NK-92 (cell line): ENCODE data around the gene TPST1.

Experiments used
- DNase-seq: peaks from one replicate; lab custom pipeline; 2025; ENCODE audit not compliant: unreplicated experiment; lab: John Stamatoyannopoulos, UW

Gene TPST1

DNA sequence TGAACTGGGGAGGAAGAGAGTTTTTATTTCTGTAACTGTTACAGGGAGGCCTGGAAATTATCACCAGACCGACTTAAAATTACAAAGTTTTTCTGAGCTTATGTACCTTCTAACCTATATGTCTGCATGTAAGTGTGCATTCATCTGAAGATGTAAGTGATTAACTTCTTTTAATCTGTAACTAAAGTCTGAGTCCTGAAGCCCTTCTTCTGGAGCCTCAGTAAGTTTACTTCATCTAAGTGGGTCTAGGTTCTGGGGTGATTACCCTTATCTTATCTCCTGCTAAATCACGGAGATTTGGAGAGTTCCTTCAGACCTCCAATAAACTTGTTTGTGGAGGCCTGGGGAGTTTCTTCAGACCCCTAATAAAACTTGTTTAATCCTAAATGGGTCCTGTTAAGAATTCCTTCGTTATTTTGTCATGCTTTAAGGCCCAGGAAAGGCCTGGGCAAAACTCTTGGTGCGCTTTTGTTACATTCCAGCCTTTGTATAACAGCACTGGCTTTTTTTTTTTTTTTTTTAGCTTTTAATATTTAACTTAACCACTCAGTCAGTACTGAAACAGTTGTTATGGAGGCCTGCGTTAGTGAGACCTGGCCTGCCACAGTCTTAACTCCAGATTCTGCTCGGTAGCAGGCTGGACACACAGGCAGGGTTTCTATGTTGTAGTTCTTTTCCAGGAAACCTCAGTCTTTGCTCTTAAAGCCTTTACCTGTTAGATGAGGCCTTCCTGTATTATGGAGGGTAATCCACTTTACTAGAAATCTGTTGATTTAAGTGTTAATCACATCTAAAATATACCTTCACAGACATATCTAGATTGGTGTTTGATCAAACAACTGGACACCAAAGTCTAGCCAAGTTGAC lies 33.0 kb downstream of the TPST1 start:
- DNase-seq = no peak

DNA sequence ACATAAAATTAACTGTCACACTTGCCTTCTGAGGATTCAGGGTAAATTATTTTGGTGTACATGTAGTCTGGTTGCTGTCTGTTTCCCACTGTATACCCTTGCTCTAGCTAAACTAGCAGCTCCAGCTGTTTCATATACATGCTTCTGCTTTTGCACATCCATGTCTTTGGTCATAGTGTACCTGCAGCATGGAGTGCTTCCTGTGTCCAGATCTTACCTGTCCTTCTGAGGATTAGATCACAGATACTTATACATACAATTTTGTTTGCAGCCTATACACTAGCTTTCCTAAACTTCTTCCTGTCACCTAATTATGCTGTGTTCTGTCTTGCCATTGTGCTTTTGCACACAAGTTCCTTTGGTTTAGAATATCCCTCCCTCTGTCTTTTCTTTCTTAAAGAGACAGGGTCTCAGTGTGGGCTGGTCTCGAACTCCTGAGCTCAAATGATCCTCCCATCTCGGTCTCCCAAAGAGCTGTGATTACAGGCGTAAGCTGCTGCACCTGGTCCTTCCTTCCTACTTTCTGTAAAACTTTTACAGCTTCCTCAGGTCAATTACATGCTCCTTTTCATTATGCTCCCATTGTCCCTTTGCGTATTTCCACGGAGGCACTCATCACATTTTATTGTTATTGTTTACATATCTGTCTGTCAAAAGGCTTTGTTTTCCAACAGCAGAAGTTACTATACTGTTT lies 33.8 kb downstream of the TPST1 start:
- DNase-seq = no peak

DNA sequence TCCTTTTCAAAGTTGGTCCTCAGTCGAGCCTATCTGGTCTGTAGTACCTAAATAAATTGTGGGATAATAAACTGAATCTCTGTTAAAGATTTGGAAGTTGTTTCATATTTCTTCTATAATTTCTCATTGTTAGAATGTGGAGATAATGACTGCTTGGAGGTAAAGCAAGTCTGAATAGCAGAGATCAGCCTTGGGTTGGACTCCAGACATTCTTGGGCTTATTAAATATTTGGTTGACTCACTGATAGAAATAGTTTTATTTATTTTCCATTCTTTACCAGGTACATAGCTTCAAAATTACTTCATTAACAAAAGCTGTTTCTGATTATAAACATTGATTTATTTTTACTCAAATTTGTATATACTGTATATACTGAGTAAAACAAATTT lies 34.3 kb downstream of the TPST1 start:
- DNase-seq = no peak

DNA sequence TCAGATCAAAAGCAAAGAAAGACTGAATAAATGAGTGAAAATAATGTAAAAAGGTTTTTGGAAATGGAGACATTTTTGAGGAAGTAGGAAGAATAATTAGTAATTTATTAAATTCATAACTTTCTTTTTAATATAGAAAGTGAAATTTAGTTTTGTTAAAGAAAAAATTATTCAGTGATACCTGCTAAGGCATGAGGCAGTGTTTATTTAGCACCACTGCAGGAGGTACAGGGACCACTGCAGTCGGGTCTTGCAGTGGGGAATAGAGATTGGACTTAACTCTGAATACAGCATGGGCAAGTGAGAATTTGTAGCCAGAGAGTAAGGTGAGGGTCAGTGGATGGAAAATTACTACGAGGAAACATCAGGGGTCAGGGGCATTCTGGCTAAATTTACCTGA lies 39.9 kb downstream of the TPST1 start:
- DNase-seq = no peak

DNA sequence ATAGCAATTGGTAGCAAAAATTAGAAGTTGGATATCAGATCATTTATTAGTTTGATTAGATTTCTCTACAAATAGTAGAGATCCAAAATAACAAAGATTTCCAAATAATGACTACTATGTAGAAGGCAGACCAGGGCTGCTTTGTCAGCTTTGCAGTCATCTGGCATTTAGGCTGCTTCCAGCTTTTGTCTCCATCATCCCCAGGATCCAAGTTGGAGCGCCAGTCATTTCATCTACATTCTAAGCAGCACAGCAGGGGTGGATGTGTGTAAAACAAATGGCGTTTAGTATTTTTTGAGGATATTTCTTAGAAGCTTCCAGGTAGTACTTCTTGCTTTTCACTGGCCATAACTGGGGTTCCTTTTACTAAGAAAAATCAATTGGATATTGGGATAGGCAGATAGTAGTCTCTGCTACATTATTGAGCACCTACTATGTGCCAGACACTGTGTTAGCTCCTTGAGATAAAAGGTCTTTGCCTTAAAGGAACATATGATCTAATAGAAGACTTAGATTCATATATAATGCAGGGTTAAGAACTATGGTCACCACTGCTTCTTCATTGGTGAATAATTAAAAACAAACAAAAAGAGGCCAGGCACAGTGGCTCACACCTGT lies 41.5 kb downstream of the TPST1 start:
- DNase-seq = no peak

DNA sequence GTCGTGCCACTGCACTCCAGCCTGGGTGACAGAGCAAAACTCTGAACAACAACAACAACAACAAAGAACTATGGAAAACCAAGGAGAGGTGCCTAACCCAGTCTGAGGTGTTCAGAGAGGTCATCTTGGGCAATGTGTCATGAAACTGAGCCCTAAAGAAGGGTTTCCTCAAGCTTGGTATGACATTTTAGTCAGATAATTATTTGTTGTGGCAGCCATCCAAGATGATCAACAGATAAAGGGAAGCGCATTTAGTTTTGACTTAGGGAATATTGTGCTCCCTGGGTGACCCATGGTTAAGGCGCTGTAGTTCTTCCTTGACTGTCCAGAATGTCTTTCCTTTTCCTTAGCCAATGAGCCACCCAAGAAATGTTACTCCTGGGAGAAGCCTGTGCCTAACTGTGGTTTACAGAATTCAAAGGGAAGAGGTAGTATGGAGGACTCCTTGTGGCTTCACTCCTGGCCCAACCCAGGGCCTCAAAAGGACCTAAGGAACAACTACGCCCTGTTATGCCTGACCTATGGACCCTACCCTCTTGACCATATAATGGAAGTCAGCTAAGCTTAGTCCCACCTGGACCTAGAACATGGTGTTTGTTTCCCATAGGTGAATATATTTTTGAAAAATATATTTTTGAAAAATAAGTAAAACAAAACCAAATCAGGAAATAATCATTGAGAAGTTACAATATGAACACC lies 42.4 kb downstream of the TPST1 start:
- no peak for DNase-seq

DNA sequence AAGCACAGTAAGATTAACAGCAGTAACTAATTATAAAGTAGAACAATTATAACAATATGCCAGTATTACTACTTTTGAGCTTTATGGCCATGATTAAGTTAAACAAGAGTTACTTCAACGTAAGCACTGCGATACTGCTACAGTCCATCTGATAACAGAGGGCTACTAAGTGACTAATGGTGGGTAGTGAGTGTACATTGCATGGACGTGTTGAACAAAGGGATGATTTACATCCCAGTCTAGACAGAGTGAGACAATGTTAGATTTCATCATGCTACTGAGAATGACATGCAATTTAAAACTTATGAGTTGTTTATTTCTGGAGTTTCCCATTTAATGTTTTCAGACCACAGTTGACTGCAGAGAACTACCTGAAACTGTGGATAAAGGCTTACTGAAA lies 45.6 kb downstream of the TPST1 start:
- DNase-seq = no peak

DNA sequence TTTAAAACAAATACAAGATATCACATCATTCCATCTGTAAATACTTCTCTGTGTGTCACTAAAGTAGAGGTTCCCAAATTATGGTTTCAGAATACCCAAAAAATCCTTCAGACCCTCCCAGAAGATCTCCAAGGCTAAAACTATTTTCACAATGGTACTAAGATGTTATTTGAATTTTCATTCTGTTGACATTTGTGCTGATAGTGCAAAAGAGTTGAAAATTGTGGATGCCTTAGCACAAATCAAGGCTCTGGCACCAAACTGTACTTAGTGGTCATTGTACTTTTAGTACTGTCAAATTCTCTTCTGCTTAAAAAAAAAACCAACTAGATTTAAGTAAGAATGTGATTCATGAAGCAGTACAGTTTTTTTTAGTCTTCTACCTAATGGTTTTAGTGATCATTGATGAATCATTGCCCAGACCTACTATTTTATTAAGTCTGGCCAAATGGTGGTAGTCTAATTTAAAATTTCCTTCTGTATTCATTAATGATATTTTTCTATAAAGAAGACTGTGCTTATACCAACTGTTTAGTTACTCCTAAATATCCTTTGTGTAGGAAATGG lies 50.5 kb downstream of the TPST1 start:
- DNase-seq = no peak

DNA sequence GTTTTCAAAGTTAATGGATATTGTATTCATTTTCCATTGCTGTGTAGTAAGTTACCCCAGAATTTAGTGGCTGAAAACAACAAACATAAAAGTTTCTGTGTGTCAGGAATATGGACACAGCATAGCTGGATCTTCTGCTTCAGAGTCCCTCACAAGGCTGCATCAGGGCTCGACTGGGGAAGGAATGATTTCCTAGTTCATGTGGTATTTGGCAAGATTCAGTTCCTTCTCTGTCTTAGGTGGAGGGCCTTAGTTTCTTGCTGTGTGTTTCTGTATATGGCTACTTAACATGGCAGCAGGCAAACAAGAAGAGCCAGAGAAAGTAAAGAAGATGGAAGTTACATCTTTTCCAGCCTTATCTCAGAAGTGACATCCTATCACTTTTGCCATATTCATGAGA lies 51.1 kb downstream of the TPST1 start:
- no peak for DNase-seq

DNA sequence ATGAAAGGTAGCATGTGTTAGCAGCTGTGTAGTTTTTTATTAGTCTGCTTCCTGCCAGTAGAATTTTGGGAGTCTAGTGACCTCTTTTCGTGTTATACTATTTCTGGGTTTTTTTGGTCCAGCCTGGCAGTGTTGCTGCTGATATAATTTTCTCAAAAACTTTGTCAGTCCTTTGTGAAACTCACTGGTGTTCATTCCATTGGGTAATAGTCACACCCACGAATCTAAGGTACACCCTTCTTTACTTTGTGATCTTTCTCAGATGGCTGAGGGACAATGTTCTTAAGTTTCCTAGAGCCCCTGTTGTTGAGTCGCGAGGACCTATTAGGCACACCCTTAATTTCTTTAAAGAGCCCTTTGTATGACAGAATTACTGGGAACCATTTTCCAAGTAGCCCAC lies 52.3 kb downstream of the TPST1 start:
- DNase-seq = no peak

DNA sequence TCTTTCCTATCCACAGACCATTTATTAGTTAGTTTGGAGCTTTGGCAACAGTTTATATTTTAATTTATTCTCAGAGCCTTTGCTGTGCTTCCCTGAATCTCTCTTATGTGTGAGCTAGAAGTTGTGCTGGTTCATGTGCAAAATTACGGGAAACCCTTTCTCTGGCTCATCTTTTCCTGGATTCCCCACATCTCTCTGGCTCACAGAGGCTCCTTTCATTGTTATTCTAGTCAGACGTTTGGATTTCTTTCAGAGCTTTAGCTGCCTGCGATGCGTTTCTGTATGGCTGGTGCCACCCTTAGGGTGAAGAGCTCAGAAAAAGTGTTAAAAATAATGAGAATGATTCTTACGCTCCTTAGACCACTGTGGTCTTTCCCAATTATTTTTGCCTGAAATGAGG lies 53.3 kb downstream of the TPST1 start:
- DNase-seq = no peak

DNA sequence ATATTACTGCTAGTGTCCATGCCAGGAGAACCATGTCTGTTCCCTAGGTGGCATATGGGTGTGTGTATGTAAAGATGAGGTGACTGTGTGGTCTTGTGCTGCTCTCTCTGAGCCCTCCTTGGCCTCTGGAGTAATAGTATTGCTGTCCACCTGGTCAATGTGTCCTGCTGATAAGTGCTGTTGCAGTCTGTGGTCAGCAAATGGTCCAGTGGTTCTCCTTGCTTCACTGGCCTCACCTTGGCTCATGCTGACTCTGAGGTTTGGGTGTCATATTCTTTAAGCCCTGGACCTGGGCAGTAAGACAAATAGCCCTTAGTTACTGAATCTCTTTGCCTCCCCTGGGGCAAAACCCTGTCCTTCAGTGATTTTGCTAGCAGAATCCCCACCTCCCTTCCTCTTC lies 56.8 kb downstream of the TPST1 start:
- no peak for DNase-seq

DNA sequence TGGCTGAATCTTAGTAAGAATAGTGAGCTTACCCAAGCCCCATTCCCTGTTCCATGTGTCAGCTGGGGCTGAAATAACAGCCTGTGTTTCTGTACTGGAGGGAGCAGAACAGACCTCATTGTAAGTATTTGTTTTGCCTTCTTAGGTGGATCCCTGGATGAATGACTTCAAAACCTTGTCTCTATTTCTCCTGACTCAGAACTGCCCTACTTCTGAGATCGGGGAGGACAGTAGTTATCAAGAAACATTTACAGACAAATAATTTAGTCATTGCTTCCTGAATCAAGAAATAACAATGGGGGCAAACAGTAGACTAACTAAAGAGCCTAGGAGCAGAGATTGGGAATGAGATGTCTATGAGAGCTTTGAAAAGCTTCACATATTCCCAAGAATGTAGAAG lies 58.8 kb downstream of the TPST1 start:
- no peak for DNase-seq

DNA sequence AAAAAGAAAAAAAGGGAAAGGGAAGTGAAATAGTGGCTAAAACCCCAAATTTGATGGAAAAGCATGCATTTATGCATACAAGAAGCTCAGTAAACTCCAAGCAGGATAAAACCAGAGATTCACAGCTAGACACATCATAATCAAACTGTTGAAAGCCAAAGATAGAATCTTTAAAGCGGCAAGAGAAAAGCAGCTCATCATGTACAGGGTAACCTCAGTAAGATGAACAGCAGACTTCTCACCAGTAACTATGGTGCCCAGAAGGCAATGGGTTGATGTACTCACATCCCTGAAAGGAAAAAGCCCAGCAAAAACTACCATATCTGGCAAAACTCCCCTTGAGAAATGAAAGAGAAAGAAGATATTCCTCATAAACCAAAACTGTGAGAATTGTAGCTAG lies 60.4 kb downstream of the TPST1 start:
- DNase-seq = no peak

DNA sequence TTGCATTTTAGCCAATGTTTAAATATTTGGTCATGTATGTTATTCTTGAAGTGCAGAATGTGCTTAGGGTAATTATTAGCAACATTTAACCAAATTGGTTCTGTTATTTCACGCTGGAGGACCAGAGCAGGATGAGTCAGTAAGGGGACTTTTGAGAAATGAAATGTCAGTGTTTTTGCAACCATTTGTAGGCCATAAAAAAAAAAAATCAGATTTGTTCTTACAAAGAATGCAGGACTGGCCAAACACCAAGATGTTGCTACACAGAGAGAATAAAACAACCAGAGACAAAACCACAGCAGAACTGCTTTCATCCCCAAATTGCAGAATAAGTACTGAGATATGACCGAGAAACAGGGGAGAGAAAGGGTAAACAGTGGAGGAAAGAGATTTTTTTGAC lies 62.1 kb downstream of the TPST1 start:
- DNase-seq = no peak

DNA sequence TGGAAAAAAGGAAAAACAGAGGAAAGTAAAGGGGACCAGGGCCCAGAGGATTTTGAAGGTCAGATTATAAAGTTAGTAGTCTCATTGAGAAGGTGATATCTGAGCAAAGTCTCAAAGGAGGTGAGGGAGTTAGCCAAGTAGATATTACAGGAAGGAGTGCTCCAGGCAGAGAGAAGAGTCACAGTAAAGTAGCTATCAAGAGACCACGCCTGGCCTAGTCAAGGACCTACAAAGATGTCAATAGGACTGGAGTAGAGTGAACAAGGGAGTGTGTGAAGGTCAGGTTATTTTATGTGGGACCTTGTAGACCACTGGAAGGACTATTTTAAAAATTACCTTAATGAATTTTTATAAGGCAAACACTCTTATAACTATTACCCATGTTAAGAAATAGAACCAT lies 64.8 kb downstream of the TPST1 start:
- no peak for DNase-seq

DNA sequence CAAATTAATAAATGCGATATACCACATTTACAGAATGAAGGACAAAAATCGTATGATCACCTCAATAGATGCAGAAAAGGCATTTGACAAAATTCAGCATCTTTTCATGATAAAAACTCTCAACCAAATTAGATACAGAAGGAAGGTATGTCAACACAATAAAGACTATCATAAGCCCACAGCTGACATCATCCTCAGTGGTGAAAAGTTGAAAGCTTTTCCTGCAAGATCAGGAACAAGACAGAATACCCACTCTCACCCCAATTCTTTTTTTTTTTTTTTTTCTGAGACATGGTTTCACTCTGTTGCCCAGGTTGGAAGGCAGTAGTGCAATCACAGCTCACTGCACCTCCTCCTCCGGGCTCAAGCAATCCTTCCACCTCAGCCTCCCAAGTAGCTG lies 67.2 kb downstream of the TPST1 start:
- DNase-seq = no peak

DNA sequence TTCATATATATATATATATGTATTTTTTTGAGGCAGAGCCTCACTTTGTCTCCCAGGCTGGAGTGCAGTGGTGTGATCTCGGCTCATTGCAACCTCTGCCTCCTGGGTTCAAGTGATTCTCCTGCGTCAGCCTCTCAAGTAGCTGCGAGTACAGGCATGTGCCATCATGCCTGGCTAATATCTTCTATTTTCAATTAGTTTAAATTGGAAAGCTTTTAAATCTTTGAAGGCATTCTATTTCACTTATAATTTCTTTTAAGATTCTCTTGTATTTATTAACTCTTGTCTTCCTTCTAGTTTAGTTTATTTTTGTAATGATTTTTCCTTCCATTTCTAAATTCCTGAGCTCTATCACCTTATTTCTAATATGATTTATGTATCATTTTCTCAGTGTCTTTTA lies 71.2 kb downstream of the TPST1 start:
- DNase-seq = no peak

DNA sequence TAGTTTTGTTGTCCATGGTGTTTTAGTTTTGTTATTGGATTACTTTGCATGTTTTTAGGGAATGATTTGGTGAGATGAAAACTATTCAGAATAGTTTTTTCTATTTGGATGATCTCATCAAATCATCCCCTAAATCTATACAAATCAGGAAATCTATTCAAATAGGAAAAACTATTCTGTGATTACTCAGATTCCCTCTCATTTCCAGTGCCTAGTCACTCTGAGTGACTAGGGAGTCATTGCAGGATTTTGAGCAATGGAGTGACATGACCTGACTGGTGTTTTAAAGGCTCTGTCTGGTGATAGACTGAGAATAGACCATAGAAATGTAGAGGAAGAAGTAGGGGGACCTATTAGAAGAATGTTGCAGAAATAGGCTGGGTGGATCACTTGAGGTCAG lies 72.4 kb downstream of the TPST1 start:
- DNase-seq = no peak

DNA sequence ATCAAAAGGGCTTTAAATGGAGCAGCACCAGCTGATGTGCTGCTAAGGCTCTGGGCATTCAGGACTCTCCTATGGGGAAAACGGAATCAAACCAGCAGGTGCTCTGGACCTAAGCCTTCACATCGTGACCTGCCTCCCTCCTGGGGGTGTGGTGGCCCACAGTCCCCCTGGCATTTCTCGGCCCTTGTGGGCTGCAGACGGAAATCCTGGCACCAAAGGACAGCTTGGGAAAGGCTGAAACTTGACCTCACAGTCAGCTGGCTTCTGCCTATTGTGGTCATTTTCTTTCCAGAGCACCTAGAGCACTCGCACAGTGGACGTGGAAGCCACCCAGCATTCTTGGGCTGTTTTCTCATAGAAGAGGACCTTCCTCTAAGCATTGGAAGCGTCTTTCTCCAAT lies 74.8 kb downstream of the TPST1 start:
- DNase-seq = no peak
